KBM-7 (cell line): ENCODE results near the gene CCDC97.
"Not testable (repeated sequence)": the region's sequence is repeated elsewhere in the genome, so short reads cannot be mapped to it uniquely, and the experiment has no call there.

Experiments used
- DNase-seq: peaks from one replicate; pipeline ENCODE4 v3.0.0-alpha.2; 2015
- in situ Hi-C: fragments of 300-500 bp; cut with MboI; formaldehyde crosslinking; loops from 2 replicates; pipeline ENCODE4 v1.14.3; 2020; ENCODE audit warnings: low sequenced_read_pairs, low pct_unique_long_range_greater_than_20kb, mixed read lengths

CCDC97 gene

GRCh38 chr19:41310033-41310831 is at the start of gene CCDC97:
Gene CCDC97, plus strand, starts transcription at chr19:41310172. Its CDS starts 139 bp downstream, at chr19:41310311.
- peak; percentile 88 for DNase-seq
- in situ Hi-C loops = no loop called here

DNA sequence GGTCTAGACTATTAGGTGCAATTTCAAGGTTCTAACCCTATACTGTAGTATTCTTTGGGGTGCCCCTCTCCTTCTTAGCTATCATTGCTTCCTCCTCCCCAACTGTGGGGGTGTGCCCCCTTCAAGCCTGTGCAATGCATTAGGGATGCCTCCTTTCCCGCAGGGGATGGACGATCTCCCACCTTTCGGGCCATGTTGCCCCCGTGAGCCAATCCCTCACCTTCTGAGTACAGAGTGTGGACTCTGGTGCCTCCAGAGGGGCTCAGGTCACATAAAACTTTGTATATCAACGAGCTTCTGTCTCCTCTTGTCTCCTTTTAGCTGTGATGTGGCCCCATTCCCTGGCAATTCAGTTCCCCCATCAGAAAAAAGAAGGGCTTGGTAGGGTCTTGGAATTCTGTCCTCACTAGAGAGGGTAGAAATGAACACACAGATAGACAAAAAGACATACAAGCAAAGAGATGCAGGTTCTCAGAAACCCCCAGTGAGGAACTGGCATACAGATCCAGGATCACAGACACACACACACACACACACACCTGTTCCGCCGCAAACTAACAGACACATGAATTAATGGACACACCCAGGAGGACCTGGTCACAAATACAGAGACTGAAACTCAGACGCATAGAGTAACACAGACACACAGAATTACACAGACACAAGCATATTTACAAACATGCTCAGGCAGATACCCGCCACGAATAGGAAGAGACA is 48.3 kb upstream of the CCDC97 start:
- DNase-seq = no peak
- in situ Hi-C loops = no loop called here

GRCh38 chr19:41263042-41263849 is 46.7 kb upstream of the CCDC97 start:
- no peak for DNase-seq
- in situ Hi-C loops = no loop called here

DNA sequence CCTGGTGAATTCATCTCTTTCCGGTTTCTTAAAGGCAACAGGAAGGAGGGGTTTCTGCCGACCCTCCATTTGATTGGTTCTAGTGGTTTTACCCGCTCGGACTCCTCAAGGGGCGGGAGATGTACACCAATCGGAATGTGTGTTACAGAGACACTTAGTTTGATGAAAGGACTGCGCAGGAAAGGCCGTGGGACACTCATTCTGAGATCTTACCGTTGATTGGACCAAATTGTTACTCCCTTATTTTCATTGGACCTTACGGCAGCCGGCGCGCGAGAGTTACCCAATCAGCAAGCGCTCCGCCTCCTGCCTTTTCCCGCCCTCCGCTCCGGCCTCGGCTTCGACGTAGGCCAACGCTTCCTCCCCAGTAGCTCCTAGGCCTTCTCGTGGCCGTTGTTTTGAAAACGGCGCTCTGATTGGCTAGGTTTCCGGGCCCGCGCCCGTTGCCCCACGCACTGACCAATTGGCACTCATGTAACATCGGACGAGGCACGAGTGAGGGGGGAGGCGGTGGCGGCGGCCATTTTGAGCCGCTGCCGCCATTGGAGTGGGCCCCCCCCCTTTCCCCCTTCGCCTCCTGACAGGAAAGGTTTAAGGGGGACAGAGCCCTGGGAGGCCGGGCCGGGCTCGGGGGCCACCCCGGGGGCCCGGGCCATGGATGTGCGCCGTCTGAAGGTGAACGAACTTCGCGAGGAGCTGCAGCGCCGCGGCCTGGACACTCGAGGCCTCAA is 46.0 kb upstream of the CCDC97 start, which contains the start of gene HNRNPUL1:
TSS of gene HNRNPUL1 (plus strand) at position 523 of the 731 bp plus-strand sequence. CDS start at position 655, 132 bp downstream.
- DNase-seq = peak; percentile 100
- in situ Hi-C loops = no loop called here

DNA sequence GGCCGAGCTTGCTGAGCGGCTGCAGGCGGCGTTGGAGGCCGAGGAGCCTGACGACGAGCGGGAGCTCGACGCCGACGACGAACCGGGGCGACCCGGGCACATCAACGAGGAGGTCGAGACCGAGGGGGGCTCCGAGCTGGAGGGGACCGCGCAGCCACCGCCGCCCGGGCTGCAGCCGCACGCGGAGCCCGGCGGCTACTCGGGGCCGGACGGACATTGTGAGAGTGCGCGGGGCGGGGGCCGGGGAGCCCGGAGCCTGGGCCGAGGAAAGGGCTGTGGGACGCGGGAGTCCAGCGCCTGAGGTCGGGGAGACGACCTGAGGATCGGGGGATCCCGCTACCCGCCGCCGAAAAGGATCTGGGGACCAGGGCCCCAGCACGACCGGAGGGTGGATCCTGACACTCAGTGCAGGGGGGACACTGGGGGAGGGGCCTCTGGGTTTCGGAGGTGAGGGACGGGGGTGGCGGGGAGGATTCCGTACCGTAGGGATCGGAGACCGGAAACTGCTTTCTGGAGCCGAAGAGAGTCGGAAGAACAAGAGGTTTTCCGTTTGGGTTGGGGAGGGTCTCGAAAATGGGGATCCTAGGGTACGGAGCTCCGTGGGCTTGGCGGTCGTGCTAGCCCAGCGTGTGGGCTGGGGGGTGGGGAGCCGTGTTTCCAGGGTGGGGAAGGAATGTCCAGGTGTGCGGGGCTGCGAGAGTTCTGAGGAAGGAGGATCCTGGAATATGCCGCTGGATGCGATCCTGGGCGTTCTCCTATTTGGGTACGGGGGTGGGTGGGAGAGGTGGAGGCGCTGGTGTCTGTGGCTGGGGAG is 45.2 kb upstream of the CCDC97 start:
- in situ Hi-C loops = no loop called here
- peak; percentile 28 for DNase-seq

DNA sequence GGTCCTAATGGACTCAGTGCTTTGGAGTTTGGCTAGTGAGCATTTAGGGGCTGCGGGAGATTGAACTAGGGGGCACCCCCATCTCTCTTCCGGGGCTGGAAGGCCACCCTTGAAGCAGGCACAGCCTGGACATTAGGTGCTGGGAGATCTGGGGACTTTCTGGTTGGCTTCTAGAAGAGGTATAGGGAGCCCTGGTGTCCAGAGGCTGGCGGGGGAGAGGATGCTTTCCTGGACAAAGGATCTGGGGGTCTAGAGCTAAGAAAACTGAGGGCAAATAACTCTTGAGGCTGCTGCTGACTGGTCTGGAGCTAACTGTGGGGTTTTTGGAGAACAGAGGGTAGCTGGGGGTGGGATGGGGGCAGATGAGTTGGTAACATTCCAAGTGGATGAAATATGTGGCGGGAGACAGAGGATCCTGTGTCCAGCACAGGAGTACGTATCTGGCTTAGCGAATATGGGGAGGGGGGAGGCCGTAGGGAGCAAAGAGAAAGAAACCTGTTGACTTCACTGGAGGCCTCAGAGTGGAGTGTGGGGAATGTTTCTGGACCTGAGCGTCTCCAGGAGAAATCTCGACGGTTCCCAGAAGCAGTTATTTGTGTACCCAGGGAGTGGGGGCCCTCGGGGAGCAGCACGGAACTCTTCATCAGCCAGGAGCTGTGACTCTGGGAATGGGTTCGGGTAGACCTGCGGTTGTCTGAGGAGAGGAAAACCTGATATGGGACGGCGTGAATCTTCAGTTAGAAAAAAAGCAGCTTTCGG is 44.4 kb upstream of the CCDC97 start:
- in situ Hi-C loops = no loop called here
- DNase-seq = no peak

DNA sequence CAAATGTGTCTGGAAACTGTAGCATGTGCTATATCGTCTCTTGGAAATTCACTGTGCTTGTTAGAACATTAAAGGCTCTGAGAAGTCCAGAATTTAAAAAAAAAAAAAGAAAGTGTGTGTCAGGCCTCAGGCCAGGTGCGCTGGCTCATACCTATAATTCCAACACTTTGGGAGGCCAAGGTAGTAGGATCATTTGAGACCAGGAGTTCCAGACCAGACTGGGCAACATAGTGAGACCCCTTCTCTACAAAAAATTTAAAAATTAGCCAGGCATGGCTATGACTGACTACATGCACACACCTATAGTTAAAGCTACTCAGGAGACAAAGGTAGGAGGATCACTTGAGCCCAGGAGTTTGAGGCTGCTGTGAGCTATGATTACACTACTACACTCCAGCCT is 40.9 kb upstream of the CCDC97 start:
- no peak for DNase-seq
- in situ Hi-C loops = no loop called here

- DNase-seq = no peak
- in situ Hi-C loops = no loop called here
These were observed 40.4 kb upstream of the CCDC97 start for GRCh38 chr19:41269571-41269970.

DNA sequence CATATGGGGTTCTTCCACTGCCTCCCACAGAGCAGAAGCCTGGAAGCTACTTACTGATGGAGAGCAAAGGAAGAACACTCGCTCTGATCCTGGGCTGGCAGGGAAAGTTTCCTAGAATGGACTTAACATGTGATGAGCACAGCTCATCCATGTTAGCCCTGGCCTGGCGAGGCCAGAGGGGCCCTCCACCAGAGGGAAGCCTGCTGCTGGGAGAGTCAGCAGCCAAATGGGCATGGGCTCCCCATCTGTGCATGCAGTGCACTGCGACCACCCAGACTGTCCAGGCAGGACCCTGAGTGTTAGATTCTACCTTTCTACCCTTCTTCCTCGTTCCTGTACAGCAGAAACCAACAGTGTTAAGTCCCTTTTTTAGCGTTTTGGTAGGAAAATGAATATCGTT is 36.9 kb upstream of the CCDC97 start:
- in situ Hi-C loops = no loop called here
- no peak for DNase-seq

- in situ Hi-C loops = no loop called here
These were observed 35.2 kb upstream of the CCDC97 start for GRCh38 chr19:41274802-41275201.

GRCh38 chr19:41276231-41276630 is 33.7 kb upstream of the CCDC97 start:
- no peak for DNase-seq
- in situ Hi-C loops = no loop called here

More at GRCh38 chr19:41274802-41275201, 35.2 kb upstream of the CCDC97 start:
- no peak for DNase-seq

- DNase-seq = no peak
- in situ Hi-C loops = no loop called here
These were observed 31.5 kb upstream of the CCDC97 start for GRCh38 chr19:41278478-41278877.

DNA sequence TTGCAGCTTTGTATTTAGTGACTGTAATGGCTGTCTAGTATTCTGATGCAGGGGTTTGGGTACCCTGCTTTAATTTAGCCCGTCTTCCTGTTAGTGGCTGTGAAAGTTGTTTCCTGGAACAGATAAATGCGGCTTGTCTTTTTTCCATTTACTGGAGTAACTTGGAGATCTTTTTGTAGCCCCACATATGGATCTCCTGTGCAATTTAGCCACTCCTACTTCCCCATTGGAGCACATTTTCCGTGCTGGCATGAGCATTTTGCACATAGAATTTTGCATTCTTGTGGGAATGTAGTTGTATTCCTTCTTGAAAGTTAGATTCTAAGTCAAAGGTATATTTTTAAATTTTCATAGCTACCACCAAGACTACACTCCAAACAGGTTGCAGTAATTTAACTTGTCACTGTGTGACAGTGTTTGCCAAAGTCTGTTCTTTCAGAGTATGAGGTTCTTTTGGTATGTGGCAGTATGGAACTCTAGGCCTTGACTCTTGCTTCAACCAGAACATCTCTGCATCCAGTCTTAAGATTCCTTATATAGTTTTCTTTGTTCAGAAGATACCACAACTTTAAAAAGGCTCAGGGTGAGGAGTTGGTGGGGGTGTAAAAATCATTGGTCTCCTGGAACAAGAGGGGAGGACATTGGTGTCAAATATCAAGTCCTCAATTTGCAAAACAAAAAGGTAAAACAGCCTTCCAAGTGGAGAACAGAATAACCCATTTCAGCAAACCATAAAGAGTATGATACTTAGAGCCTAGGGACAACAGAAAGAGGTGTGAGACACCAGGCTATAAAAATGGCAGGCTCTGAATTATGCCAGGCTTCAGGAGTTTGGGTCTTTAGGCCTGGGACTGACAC is 21.1 kb upstream of the CCDC97 start:
- in situ Hi-C loops = no loop called here
- no peak for DNase-seq

GRCh38 chr19:41289814-41290213 is 20.2 kb upstream of the CCDC97 start:
- in situ Hi-C loops, DNase-seq: not testable (repeated sequence)

DNA sequence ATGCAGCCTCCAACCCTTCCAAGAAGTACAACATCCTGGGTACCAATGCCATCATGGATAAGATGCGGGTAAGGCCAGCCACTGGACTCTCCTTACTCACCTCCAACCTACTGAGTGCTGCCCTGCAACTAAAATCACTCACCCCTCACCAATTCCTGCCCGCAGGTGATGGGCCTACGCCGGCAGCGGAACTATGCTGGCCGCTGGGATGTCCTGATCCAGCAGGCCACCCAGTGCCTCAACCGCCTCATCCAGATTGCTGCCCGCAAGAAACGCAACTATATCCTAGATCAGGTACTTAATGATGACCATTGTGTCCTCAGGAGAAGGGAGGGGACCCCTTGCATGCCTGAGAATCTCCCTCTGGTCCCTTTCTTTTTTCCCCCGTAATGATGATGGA is 15.6 kb upstream of the CCDC97 start:
- in situ Hi-C loops = no loop called here
- no peak for DNase-seq

DNA sequence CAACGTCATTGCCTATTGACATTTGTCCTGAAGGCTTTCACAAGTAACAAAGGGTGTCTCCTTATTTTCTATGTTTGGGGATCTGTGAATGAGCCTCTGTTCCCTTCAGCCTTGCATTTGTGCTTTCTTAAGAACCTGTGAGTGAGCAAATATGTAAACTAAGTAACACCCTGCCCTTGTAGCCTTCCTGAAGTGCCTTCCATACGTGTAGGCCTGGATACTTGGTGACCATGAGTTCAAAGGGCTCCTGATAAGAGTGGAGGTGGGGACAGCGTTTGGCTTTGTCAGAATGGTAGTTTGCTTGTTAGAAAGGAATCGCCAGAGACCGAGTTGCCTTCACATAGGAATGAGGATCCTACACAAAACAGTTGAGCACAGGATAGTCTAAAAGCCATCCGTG is 14.5 kb upstream of the CCDC97 start:
- no peak for DNase-seq
- in situ Hi-C loops = no loop called here

DNA sequence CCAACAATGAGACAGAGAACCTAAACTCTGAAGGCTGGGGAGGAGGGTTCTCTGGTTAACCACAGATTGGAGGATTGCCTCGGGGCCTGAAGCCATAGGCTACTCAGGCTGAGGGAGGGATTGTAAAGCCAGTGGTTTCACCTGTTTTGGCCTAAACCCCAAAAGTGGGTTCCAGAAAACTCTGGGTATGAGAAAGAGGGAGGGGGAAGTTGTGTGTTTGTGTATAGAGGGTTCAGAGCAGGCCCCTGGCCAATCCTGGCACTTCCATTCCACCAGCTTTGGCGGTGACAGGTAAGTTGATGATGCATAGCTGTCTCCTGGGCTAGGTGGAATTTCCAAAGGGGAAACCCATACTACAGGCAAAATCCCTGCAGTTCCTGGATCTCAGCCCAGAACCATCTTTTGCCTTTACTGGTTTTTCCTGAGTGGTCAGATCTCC is 13.5 kb upstream of the CCDC97 start:
- in situ Hi-C loops = no loop called here
- no peak for DNase-seq
